GM18498 (cell line): ENCODE results near the gene METRN.
"Not testable (repeated sequence)": the region's sequence is repeated elsewhere in the genome, so short reads cannot be mapped to it uniquely, and the experiment has no call there.

ENCODE experiments used
- ATAC-seq: cut with Tn5 transposase; IDR thresholded peaks from one replicate; pipeline ENCODE4 v1.9.1; 2021; ENCODE audit warnings: mild to moderate bottlenecking, moderate library complexity; ENCODE audit not compliant: unreplicated experiment

The METRN gene

GRCh38 chr16:734208-734980 lies 19.5 kb downstream of the METRN start:
- no peak for ATAC-seq

- no peak for ATAC-seq
These were observed 20.3 kb downstream of the METRN start for GRCh38 chr16:734981-735881.

- ATAC-seq, result no peak
These were observed 21.1 kb downstream of the METRN start for GRCh38 chr16:735982-736453.

GRCh38 chr16:736936-737481 lies 22.1 kb downstream of the METRN start:
- ATAC-seq, result no peak

- ATAC-seq, result no peak
These were observed 24.9 kb downstream of the METRN start for GRCh38 chr16:739560-740458.

GRCh38 chr16:740459-740763 lies 25.5 kb downstream of the METRN start:
- peak; percentile 16 for ATAC-seq

- ATAC-seq, result peak; percentile 85
These were observed 26.0 kb downstream of the METRN start, which contains the start of gene CIAO3 for GRCh38 chr16:740764-741505. Gene CIAO3, minus strand, starts transcription at chr16:740997. Its CDS starts 12 bp downstream, at chr16:740985.

GRCh38 chr16:741986-742629 lies 27.2 kb downstream of the METRN start:
- no peak for ATAC-seq

GRCh38 chr16:742894-743293 lies 28.0 kb downstream of the METRN start:
- not testable (repeated sequence) for ATAC-seq

GRCh38 chr16:743794-744500 lies 29.0 kb downstream of the METRN start:
- ATAC-seq, result no peak

GRCh38 chr16:745739-746138 lies 30.8 kb downstream of the METRN start:
- no peak for ATAC-seq

- ATAC-seq, result no peak
These were observed 31.7 kb downstream of the METRN start for GRCh38 chr16:746637-747036.

- no peak for ATAC-seq
These were observed 33.2 kb downstream of the METRN start for GRCh38 chr16:747978-748746.

GRCh38 chr16:749010-749409 lies 34.1 kb downstream of the METRN start:
- ATAC-seq, result no peak

- no peak for ATAC-seq
These were observed 35.6 kb downstream of the METRN start for GRCh38 chr16:750485-750884.

- ATAC-seq, result no peak
These were observed 36.5 kb downstream of the METRN start for GRCh38 chr16:751152-752006.

GRCh38 chr16:752007-752312 lies 37.0 kb downstream of the METRN start:
- no peak for ATAC-seq
